T-helper 1 cell treated with Interleukin-12 subunit alpha and Interleukin-12 subunit beta and Interleukin-4 antibody, amounts not matched to agents 30 ng/mL and 1 ng/mL, for 36 hours (primary cell): ENCODE data around the gene CIC. TPM values are rescaled to one million over a fixed set of nuclear protein-coding genes. Genes with fewer than 3 reads are reported as not detected.

Experiments
- intact Hi-C: fragments of 100-400 bp; cut with micrococcal nuclease; formaldehyde crosslinking; loops from one replicate; pipeline ENCODE4 v1.15.1; 2024
- total RNA-seq: library from RNA; stranded (reverse); gene quantifications from 2 replicates; pipeline ENCODE4 v1.2.3, GENCODE V29; 2022

CIC gene
- total RNA-seq, 1 donor from 2014 or later, result 98.8 TPM

- intact Hi-C loops, result loop anchor here (2.0 kb wide), 1 partner anchor 48 kb away; the partner anchor contains the start of gene ERF
These were observed 34.0 kb downstream of the CIC start for GRCh38 chr19:42303101-42303464.

GRCh38 chr19:42303876-42304275, 34.8 kb downstream of the CIC start:
- intact Hi-C loops, result loop anchor here (2.0 kb wide), 1 partner anchor 49 kb away; the partner anchor contains the start of gene ERF

GRCh38 chr19:42306646-42307045, 37.6 kb downstream of the CIC start:
- intact Hi-C loops, result no loop called here

- intact Hi-C loops, result no loop called here
These were observed 40.6 kb downstream of the CIC start for GRCh38 chr19:42309686-42310085.

GRCh38 chr19:42311657-42312056, 42.6 kb downstream of the CIC start:
- intact Hi-C loops, result no loop called here

GRCh38 chr19:42312370-42312769, 43.3 kb downstream of the CIC start:
- intact Hi-C loops, result no loop called here

GRCh38 chr19:42313096-42313839, 44.2 kb downstream of the CIC start, which contains the start of gene TMEM145:
TMEM145 (plus strand) TSS chr19:42313309; CDS start chr19:42313377, 68 bp downstream.
- intact Hi-C loops, result loop anchor here (1.0 kb wide), 1 partner anchor 12 kb away; the partner anchor contains the start of gene MEGF8

GRCh38 chr19:42313840-42314755, 45.0 kb downstream of the CIC start:
- intact Hi-C loops, result loop anchor here (1.0 kb wide), 1 partner anchor 11 kb away; the partner anchor contains the start of gene MEGF8

- intact Hi-C loops, result no loop called here
These were observed 46.0 kb downstream of the CIC start for GRCh38 chr19:42315024-42315423.

- intact Hi-C loops, result loop anchor here (2.0 kb wide), 1 partner anchor 64 kb away; no protein-coding TSS in a partner anchor
These were observed 47.5 kb downstream of the CIC start for GRCh38 chr19:42316223-42317211.

- intact Hi-C loops, result loop anchor here (2.0 kb wide), 1 partner anchor 63 kb away; no protein-coding TSS in a partner anchor
These were observed 48.5 kb downstream of the CIC start for GRCh38 chr19:42317535-42317934.

- intact Hi-C loops, result loop anchor here (10.0 kb wide), 1 partner anchor 1978 kb away; the partner anchor contains the start of genes C19orf47 and PLD3
These were observed 53.3 kb downstream of the CIC start for GRCh38 chr19:42322305-42322704.

- intact Hi-C loops, result loop anchor here (10.0 kb wide), 1 partner anchor 1979 kb away; the partner anchor contains the start of genes C19orf47 and PLD3
These were observed 54.4 kb downstream of the CIC start for GRCh38 chr19:42323473-42323851.

- intact Hi-C loops, result loop anchor here (10.0 kb wide), 1 partner anchor 1979 kb away; the partner anchor contains the start of genes C19orf47 and PLD3
These were observed 55.0 kb downstream of the CIC start for GRCh38 chr19:42323852-42324654.

GRCh38 chr19:42324655-42325307, 55.7 kb downstream of the CIC start:
- intact Hi-C loops, result loop anchor here (1.0 to 10.0 kb wide), 15 partner anchors 11 to 1980 kb away; partner anchors contain the start of genes C19orf47, ERF, PAFAH1B3 and PLD3

- intact Hi-C loops, result loop anchor here (1.0 to 10.0 kb wide), 15 partner anchors 12 to 1981 kb away; partner anchors contain the start of genes C19orf47, ERF, PAFAH1B3 and PLD3
These were observed 56.4 kb downstream of the CIC start, which contains the start of gene MEGF8 for GRCh38 chr19:42325308-42325895. MEGF8 (plus strand) TSS chr19:42325635; CDS start chr19:42326244, 609 bp downstream.

GRCh38 chr19:42325896-42326771, 57.1 kb downstream of the CIC start:
- intact Hi-C loops, result loop anchor here (1.0 to 10.0 kb wide), 15 partner anchors 13 to 1981 kb away; partner anchors contain the start of genes C19orf47, ERF, PAFAH1B3 and PLD3
